Epithelial cell of proximal tubule (primary cell): Measurements from ENCODE around the gene MAGI3. TPM values are rescaled to one million over a fixed set of nuclear protein-coding genes. Genes with fewer than 3 reads are reported as not detected.
"Not testable (repeated sequence)": the region's sequence is repeated elsewhere in the genome, so short reads cannot be mapped to it uniquely, and the experiment has no call there.

Experiments used
- DNase-seq: peaks from one replicate; pipeline ENCODE4 v3.0.0-alpha.2; 2011; ENCODE audit warnings: low read depth
- H3K4me3 ChIP-seq: 2 replicates; pipeline ENCODE4 v1.5.1; 2011; ENCODE audit warnings: low read depth, mild to moderate bottlenecking, low read length
- total RNA-seq: library from RNA; depleted of rRNA; stranded (reverse); fragments of >200 nt; gene quantifications from 2 replicates; pipeline ENCODE4 v1.2.3, GENCODE V29; 2015
- TF ChIP-seq, protein P1 (sequence below): conservative IDR thresholded peaks from 2 replicates; pipeline ENCODE4 v1.5.1; 2012; ENCODE audit warnings: low read depth, mild to moderate bottlenecking, low read length

Gene MAGI3
- total RNA-seq, 1 donor from 2014 or later: 7.0 TPM

DNA sequence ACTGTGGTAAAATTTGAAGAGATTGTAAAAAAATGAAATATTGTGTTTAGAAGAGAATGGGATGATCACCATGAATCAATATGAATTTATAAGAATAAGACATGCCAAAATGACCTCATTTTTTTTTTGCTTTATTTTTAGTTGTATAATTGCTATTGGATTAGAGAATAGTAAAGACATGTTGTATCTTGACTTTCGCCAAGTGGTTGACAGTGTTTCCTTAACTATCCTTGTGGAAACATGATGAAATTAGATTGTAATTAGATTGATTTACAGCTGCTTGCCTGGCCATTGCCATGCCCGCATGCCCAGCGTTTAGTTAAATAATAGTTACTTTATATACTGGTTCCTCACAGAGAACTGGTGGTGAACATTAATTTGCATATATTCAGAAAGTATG, 154.9 kb downstream of the MAGI3 start:
- no peak for DNase-seq
- H3K4me3 ChIP-seq: no peak overlapping the region
- TF ChIP-seq, protein P1, sequence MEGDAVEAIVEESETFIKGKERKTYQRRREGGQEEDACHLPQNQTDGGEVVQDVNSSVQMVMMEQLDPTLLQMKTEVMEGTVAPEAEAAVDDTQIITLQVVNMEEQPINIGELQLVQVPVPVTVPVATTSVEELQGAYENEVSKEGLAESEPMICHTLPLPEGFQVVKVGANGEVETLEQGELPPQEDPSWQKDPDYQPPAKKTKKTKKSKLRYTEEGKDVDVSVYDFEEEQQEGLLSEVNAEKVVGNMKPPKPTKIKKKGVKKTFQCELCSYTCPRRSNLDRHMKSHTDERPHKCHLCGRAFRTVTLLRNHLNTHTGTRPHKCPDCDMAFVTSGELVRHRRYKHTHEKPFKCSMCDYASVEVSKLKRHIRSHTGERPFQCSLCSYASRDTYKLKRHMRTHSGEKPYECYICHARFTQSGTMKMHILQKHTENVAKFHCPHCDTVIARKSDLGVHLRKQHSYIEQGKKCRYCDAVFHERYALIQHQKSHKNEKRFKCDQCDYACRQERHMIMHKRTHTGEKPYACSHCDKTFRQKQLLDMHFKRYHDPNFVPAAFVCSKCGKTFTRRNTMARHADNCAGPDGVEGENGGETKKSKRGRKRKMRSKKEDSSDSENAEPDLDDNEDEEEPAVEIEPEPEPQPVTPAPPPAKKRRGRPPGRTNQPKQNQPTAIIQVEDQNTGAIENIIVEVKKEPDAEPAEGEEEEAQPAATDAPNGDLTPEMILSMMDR: no peak

DNA sequence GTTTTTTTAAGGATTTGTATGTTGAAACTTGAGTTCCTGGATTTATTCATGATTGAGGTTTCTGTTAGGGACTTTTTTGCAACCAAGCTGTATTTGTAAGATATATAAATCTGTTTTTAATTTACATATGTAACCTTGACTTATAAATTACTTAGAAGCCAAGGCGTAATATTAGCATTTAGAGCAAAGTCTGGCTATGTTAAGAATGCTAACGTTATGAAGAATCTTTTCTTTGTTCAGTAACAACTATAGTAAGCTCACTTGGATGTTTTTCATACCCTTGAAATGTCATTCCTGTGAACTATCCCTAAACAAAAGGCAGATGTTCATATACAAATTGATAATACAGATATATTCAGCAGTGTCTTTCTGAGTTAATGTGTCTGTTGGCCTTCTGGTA, 155.3 kb downstream of the MAGI3 start:
- TF ChIP-seq, protein P1: no peak
- no peak overlapping the region for H3K4me3 ChIP-seq
- no peak for DNase-seq

DNA sequence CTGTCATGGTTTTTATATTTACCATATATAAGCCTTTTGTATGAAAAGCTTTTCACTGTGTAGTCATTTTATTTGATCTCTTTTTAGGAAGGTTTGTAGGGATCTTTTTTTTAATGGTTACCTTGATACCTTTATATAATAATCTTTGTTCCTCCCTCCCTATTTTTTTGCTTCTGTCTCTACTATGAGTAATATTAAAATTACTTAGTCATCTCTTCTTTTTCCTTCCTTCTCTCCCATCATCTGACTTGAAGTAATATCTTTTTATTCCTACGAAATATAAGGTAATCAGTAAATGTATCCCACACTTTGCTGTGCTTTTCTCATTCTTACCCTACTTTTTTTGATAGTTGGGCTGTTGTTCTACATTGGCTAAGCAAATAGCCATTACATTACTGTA, 161.4 kb downstream of the MAGI3 start:
- no peak for DNase-seq
- no peak overlapping the region for H3K4me3 ChIP-seq
- TF ChIP-seq, protein P1: no peak

DNA sequence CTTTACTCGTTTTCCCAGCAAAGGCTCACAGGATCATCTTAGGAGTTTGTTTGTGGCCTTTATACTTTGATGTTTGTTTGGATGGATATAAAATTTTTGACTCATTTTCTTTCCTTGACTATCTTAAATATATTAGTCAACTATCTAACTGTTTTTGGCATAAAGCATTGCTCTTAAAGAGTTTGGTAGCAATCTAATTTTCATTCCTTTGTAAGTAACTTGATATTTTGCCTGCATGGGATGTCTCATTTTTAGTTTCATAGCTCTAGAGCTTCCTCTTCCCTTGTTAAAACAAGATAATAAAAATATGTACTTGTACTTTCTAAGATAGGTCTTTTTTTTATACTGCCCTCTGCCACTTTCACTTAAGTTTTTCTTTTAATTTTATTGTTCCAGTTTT, 161.9 kb downstream of the MAGI3 start:
- H3K4me3 ChIP-seq: no peak overlapping the region
- DNase-seq: no peak
- TF ChIP-seq, protein P1: no peak

DNA sequence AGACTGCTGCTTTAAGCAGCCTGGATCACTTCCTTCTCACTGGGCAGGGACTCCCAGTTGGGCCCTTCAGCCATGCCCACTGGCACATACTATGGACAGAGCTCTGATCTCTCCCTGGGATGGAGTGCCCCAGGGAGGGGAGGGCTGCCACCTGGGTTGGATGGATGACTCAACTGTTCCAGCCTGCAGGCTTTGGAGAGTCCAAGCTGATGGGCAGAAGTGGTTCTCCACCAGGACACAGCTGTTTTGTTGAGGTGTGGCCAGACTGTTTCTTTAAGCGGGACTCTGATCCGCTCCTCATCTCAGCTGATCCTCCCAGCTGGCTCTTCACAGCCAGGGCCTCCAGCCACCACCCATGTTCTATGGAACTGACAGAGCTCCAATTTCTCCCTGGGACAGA, 166.9 kb downstream of the MAGI3 start:
- DNase-seq: no peak
- H3K4me3 ChIP-seq: no peak overlapping the region
- TF ChIP-seq, protein P1: no peak

DNA sequence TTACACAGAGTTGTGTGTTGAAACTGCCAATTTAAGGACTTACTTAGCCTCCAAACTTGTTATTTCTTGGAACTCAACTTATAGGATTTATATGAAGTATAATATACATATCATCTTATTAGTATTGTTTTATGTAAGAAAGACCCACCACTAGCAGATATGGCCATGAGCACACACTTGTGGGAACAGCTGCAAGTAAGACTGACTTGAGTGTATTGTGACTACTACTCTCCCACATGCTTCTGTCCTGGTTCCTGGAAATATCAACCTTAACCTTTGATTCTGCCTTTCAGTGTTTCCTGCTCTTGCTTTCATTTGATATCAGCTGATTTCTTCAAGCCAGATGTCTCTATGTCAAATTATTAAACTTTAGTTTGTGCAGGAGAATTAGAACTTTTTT, 175.3 kb downstream of the MAGI3 start:
- no peak overlapping the region for H3K4me3 ChIP-seq
- TF ChIP-seq, protein P1: no peak
- DNase-seq: no peak

DNA sequence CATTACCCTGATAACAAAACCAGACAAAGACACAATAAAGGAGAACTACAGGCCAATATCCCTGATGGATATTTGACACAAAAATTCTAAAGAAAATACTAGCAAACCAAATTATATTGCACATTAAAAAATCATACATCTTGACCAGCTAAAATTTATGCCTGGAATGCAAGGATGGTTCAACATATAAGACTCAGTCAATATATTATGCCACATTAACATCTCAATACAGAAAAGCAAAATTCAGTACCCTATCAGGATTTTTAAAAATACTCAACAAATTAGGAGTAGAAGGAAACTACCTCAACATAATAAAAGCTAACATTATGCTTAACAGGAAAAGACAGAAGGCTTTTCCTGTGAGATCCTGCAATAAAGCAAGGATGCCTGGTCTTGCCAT, 177.1 kb downstream of the MAGI3 start:
- TF ChIP-seq, protein P1: no peak
- DNase-seq: no peak
- no peak overlapping the region for H3K4me3 ChIP-seq

DNA sequence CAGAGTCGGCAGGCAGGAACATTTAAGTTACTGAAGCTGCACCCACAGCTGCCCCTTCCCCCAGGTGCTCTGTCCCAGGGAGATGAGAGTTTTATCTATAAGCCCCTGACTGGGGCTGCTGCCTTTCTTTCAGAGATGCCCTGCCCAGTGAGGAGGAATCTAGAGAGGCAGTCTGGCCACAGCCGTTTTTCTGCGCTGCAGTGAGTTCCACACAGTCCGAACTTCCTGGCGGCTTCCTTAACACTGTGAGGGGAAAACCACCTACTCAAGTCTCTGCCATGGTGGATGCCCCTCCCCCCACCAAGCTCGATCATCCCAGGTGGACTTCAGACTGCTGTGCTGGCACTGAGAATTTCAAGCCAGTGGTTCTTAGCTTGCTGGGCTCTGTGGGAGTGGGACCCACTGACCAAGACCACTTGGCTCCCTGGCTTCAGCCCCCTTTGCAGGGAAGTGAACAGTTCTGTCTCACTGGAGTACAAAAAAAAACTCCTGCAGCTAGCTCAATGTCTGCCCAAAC, 185.5 kb downstream of the MAGI3 start:
- H3K4me3 ChIP-seq, DNase-seq: not testable (repeated sequence)
